ENCODE measurements around the gene GAPVD1.

The GAPVD1 gene

GRCh38 chr9:125413579-125413978 is 152.0 kb downstream of the GAPVD1 start:
- H2AFZ ChIP-seq (ENCODE audit: low read length): no peak overlapping the region
- H3K79me2 ChIP-seq (ENCODE audit: low read length): no peaks in the 10 kb centered on the region
- H3K36me3 ChIP-seq (replicated peaks; ENCODE audit: insufficient read depth, low read length): no peaks in the 10 kb centered on the region
- TF ChIP-seq EZH2 (optimal IDR thresholded peaks at IDR 0.05; ENCODE audit: low read depth, low read length) (no peak), EZH2phosphoT487 (IDR thresholded peaks at IDR 0.05; ENCODE audit: low read length) (no peak)
- TF ChIP-seq, protein P1, sequence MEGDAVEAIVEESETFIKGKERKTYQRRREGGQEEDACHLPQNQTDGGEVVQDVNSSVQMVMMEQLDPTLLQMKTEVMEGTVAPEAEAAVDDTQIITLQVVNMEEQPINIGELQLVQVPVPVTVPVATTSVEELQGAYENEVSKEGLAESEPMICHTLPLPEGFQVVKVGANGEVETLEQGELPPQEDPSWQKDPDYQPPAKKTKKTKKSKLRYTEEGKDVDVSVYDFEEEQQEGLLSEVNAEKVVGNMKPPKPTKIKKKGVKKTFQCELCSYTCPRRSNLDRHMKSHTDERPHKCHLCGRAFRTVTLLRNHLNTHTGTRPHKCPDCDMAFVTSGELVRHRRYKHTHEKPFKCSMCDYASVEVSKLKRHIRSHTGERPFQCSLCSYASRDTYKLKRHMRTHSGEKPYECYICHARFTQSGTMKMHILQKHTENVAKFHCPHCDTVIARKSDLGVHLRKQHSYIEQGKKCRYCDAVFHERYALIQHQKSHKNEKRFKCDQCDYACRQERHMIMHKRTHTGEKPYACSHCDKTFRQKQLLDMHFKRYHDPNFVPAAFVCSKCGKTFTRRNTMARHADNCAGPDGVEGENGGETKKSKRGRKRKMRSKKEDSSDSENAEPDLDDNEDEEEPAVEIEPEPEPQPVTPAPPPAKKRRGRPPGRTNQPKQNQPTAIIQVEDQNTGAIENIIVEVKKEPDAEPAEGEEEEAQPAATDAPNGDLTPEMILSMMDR (IDR thresholded peaks at IDR 0.05; ENCODE audit: low read length): no peak
- H4K20me1 ChIP-seq (ENCODE audit: insufficient read depth, low read length): no peaks in the 10 kb centered on the region
- H3K4me1 ChIP-seq (ENCODE audit: low read length): no peaks in the 10 kb centered on the region
- DNase-seq: no peak
- H3K9me3 ChIP-seq (replicated peaks; ENCODE audit: insufficient read depth, low read length): no peaks in the 10 kb centered on the region
- no peak overlapping the region for H3K4me3 ChIP-seq (ENCODE audit: low read length)
- peaks cover 2% of the 10 kb centered on the region; the same call in 1 of the 2 replicates for H3K27me3 ChIP-seq (replicated peaks; ENCODE audit: insufficient read depth, low read length)
- H3F3A ChIP-seq (ENCODE audit: insufficient read depth, low read length): no peaks in the 10 kb centered on the region
- no peak overlapping the region for H3K9ac ChIP-seq (ENCODE audit: low read length)
- H3K27ac ChIP-seq (ENCODE audit: low read length): no peak overlapping the region
- H3K9me2 ChIP-seq (replicated peaks; ENCODE audit: insufficient read depth, low read length): no peaks in the 10 kb centered on the region
- H3K4me2 ChIP-seq (ENCODE audit: low read depth, low read length): no peak overlapping the region

DNA sequence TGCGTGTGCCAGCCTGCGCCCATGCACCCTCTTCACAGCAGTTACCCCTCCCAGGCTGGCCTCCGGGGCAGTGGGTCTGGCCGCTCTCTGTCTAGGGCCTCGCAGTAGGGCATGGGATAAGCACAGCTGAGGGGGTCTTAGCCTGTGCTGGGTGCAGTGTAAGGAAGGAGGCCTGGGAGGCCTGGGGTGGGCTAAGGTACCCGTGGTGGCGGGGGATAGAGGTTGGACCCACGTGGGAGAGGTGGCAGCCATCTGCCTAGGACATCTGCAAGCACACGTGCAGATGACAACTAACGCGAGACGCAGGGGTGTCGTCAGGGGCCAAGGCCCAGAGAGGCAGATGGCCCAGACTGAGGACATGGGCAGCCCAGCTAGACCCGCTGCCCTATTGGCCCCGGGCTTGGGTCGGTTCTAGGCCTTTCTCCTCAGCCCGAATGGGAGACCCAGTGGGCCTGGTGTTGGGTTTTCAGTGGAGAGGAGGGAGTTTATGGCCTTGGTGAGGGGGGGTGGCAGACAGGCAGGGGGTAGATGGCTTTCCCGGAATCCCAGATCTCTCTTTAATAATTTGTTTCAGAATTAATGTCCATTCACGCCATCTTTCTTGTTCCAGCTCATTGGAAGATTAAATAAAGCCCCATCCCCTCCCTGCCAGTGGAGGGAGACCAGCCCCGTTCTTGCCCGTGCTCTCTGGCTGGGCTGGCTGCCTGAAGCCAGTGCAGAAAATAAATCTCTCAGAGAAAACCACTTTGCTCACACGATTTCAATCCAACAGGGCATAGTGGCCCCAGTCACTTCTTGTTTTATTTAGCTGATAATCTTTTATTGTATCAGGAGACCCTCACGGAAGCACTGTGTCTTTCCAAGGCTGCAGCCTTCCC is 154.2 kb downstream of the GAPVD1 start:
- Histone ChIP-seq H3K4me1 (ENCODE audit: low read length) (no peaks in the 10 kb centered on the region), H4K20me1 (ENCODE audit: insufficient read depth, low read length) (no peaks in the 10 kb centered on the region), H2AFZ (ENCODE audit: low read length) (no peak overlapping the region), H3K36me3 (replicated peaks; ENCODE audit: insufficient read depth, low read length) (no peaks in the 10 kb centered on the region), H3K4me3 (ENCODE audit: low read length) (no peak overlapping the region), H3K9me2 (replicated peaks; ENCODE audit: insufficient read depth, low read length) (no peaks in the 10 kb centered on the region), H3K27me3 (replicated peaks; ENCODE audit: insufficient read depth, low read length) (no peaks in the 10 kb centered on the region), H3K9ac (ENCODE audit: low read length) (no peak overlapping the region), H3F3A (ENCODE audit: insufficient read depth, low read length) (no peaks in the 10 kb centered on the region), H3K4me2 (ENCODE audit: low read depth, low read length) (no peak overlapping the region), H3K27ac (ENCODE audit: low read length) (no peak overlapping the region), H3K9me3 (replicated peaks; ENCODE audit: insufficient read depth, low read length) (no peaks in the 10 kb centered on the region), H3K79me2 (ENCODE audit: low read length) (no peaks in the 10 kb centered on the region)
- no peak for TF ChIP-seq EZH2 (optimal IDR thresholded peaks at IDR 0.05; ENCODE audit: low read depth, low read length)
- no peak for TF ChIP-seq EZH2phosphoT487 (IDR thresholded peaks at IDR 0.05; ENCODE audit: low read length)
- TF ChIP-seq, protein P1 (IDR thresholded peaks at IDR 0.05; ENCODE audit: low read length): no peak
- no peak for DNase-seq

GRCh38 chr9:125416517-125416916 is 154.9 kb downstream of the GAPVD1 start:
- Histone ChIP-seq H3K79me2 (ENCODE audit: low read length) (no peaks in the 10 kb centered on the region), H3K9ac (ENCODE audit: low read length) (no peak overlapping the region), H3K9me2 (replicated peaks; ENCODE audit: insufficient read depth, low read length) (no peaks in the 10 kb centered on the region), H4K20me1 (ENCODE audit: insufficient read depth, low read length) (no peaks in the 10 kb centered on the region), H3K4me1 (ENCODE audit: low read length) (no peaks in the 10 kb centered on the region), H3K27me3 (replicated peaks; ENCODE audit: insufficient read depth, low read length) (no peaks in the 10 kb centered on the region), H2AFZ (ENCODE audit: low read length) (no peak overlapping the region), H3K4me2 (ENCODE audit: low read depth, low read length) (no peak overlapping the region), H3K27ac (ENCODE audit: low read length) (no peak overlapping the region), H3K9me3 (replicated peaks; ENCODE audit: insufficient read depth, low read length) (no peaks in the 10 kb centered on the region), H3F3A (ENCODE audit: insufficient read depth, low read length) (no peaks in the 10 kb centered on the region), H3K36me3 (replicated peaks; ENCODE audit: insufficient read depth, low read length) (no peaks in the 10 kb centered on the region), H3K4me3 (ENCODE audit: low read length) (no peak overlapping the region)
- TF ChIP-seq EZH2 (optimal IDR thresholded peaks at IDR 0.05; ENCODE audit: low read depth, low read length) (no peak), EZH2phosphoT487 (IDR thresholded peaks at IDR 0.05; ENCODE audit: low read length) (no peak)
- TF ChIP-seq, protein P1 (IDR thresholded peaks at IDR 0.05; ENCODE audit: low read length): no peak
- DNase-seq: no peak

Data from MM.1S (cell line).